ENCODE results near the gene DOK7. TPM values are rescaled to one million over a fixed set of nuclear protein-coding genes. Genes with fewer than 3 reads are reported as not detected.
"Not testable (repeated sequence)": the region's sequence is repeated elsewhere in the genome, so short reads cannot be mapped to it uniquely, and the experiment has no call there.

Gene DOK7
- total RNA-seq, 1 experiment from 2014 or later = 5.3 TPM

- Mint-ChIP-seq H3K4me3 (ENCODE audit: unreplicated experiment) (no peak overlapping the region), H3K27ac (ENCODE audit: low read depth, unreplicated experiment) (no peak overlapping the region), H3K9me3 (ENCODE audit: unreplicated experiment) (no peaks in the 10 kb centered on the region), H3K36me3 (ENCODE audit: insufficient read depth, unreplicated experiment) (no peaks in the 10 kb centered on the region), H3K27me3 (ENCODE audit: insufficient read depth, unreplicated experiment) (no peaks in the 10 kb centered on the region), H3K4me1 (ENCODE audit: insufficient read depth, unreplicated experiment) (peaks cover 10% of the 10 kb centered on the region)
- CTCF ChIA-PET = interaction anchor here (0.6 kb wide), 1 partner anchor 414 kb away, joined by 3 read pairs; no protein-coding TSS in a partner anchor
- BruUV-seq (replicated peaks) = no TSS peak
- DNase-seq (ENCODE audit: unreplicated experiment) = no peak
- intact Hi-C loops (cut with micrococcal nuclease) = no loop called here
- POLR2A ChIA-PET = interaction anchor here (0.6 kb wide), 1 partner anchor 472 kb away, joined by 3 read pairs; no protein-coding TSS in a partner anchor
- no peak for TF ChIP-seq CTCF (IDR thresholded peaks at IDR 0.05; ENCODE audit: unreplicated experiment)
Measured at GRCh38 chr4:3449574-3450534, 13.3 kb upstream of the DOK7 start.

- H3K36me3 Mint-ChIP-seq (ENCODE audit: insufficient read depth, unreplicated experiment) = no peaks in the 10 kb centered on the region
- ChIA-PET CTCF (interaction anchor here (0.7 kb wide), 1 partner anchor 904 kb away, joined by 3 read pairs; no protein-coding TSS in a partner anchor), POLR2A (no interaction called here)
- H3K27ac Mint-ChIP-seq (ENCODE audit: low read depth, unreplicated experiment) = no peak overlapping the region
- H3K4me3 Mint-ChIP-seq (ENCODE audit: unreplicated experiment) = no peak overlapping the region
- H3K4me1 Mint-ChIP-seq (ENCODE audit: insufficient read depth, unreplicated experiment) = peaks cover 10% of the 10 kb centered on the region
- H3K9me3 Mint-ChIP-seq (ENCODE audit: unreplicated experiment) = no peaks in the 10 kb centered on the region
- TF ChIP-seq CTCF (IDR thresholded peaks at IDR 0.05; ENCODE audit: unreplicated experiment) = no peak
- BruUV-seq (replicated peaks) = no TSS peak
- no peak for DNase-seq (ENCODE audit: unreplicated experiment)
- intact Hi-C loops (cut with micrococcal nuclease) = no loop called here
- H3K27me3 Mint-ChIP-seq (ENCODE audit: insufficient read depth, unreplicated experiment) = no peaks in the 10 kb centered on the region
Measured at GRCh38 chr4:3450643-3451042, 12.5 kb upstream of the DOK7 start.

DNA sequence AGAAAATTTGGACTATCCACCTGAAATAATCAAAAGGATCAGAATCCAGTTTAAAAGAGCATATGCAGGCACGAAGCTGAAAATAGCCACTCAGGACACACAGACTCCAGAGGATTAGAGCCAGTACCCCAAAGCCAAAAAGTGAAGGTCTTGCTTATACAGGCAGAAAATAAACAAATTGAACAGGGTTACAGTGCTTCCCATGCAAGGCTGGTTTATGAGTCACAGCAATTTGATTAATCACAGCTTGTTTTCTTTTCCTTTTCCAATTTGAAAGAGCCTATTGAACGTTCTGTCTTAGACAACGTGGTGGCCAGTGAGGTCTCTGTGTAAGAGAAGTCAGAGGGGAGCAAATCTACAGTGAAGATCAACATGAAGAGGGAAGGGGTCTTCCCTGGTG lies 11.2 kb upstream of the DOK7 start:
- Mint-ChIP-seq H3K4me3 (ENCODE audit: unreplicated experiment) (no peak overlapping the region), H3K27ac (ENCODE audit: low read depth, unreplicated experiment) (no peak overlapping the region), H3K4me1 (ENCODE audit: insufficient read depth, unreplicated experiment) (peaks cover 10% of the 10 kb centered on the region), H3K27me3 (ENCODE audit: insufficient read depth, unreplicated experiment) (no peaks in the 10 kb centered on the region), H3K36me3 (ENCODE audit: insufficient read depth, unreplicated experiment) (no peaks in the 10 kb centered on the region), H3K9me3 (ENCODE audit: unreplicated experiment) (no peaks in the 10 kb centered on the region)
- POLR2A ChIA-PET = interaction anchor here (1.1 to 2.2 kb wide), 3 partner anchors 9 to 29 kb away, joined by 4 to 7 read pairs (median 7); no protein-coding TSS in a partner anchor
- peak; percentile 22 for DNase-seq (ENCODE audit: unreplicated experiment)
- BruUV-seq (replicated peaks) = no TSS peak
- no peak for TF ChIP-seq CTCF (IDR thresholded peaks at IDR 0.05; ENCODE audit: unreplicated experiment)
- intact Hi-C loops (cut with micrococcal nuclease) = no loop called here
- CTCF ChIA-PET = interaction anchor here (0.7 to 2.0 kb wide), 4 partner anchors 8 to 106 kb away, joined by 3 to 8 read pairs (median 4); no protein-coding TSS in a partner anchor

DNA sequence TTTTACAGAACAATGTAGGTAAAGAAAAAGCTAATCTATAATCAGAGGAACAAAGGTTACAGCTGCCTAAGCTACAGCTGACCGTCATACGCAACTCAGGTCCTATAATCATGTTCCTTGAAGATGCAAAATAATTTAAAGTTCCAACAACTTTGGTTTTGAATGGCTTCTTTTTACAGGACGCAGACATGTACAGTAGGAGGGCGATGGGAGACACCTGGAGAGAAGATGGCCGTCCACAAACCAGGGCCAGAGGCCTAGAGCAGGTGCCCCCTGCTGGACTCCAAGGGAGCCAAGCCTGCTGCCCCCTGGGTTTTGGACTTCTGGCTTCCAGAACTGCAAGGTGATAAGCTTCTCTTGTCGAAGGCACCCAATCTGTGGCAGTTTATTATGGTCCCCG lies 10.7 kb upstream of the DOK7 start:
- POLR2A ChIA-PET = interaction anchor here (1.1 to 2.2 kb wide), 3 partner anchors 9 to 28 kb away, joined by 4 to 7 read pairs (median 7); no protein-coding TSS in a partner anchor
- H3K36me3 Mint-ChIP-seq (ENCODE audit: insufficient read depth, unreplicated experiment) = no peaks in the 10 kb centered on the region
- intact Hi-C loops (cut with micrococcal nuclease) = no loop called here
- H3K27me3 Mint-ChIP-seq (ENCODE audit: insufficient read depth, unreplicated experiment) = no peaks in the 10 kb centered on the region
- no peak overlapping the region for H3K27ac Mint-ChIP-seq (ENCODE audit: low read depth, unreplicated experiment)
- no TSS peak for BruUV-seq (replicated peaks)
- no peak overlapping the region for H3K4me3 Mint-ChIP-seq (ENCODE audit: unreplicated experiment)
- H3K4me1 Mint-ChIP-seq (ENCODE audit: insufficient read depth, unreplicated experiment) = peaks cover 10% of the 10 kb centered on the region
- no peak for TF ChIP-seq CTCF (IDR thresholded peaks at IDR 0.05; ENCODE audit: unreplicated experiment)
- peak; percentile 37 for DNase-seq (ENCODE audit: unreplicated experiment)
- no peaks in the 10 kb centered on the region for H3K9me3 Mint-ChIP-seq (ENCODE audit: unreplicated experiment)
- CTCF ChIA-PET = interaction anchor here (0.7 to 2.0 kb wide), 5 partner anchors 9 to 112 kb away, joined by 3 to 8 read pairs (median 3); no protein-coding TSS in a partner anchor

GRCh38 chr4:3455596-3455995 lies 7.5 kb upstream of the DOK7 start:
- H3K27me3 Mint-ChIP-seq (ENCODE audit: insufficient read depth, unreplicated experiment) = peaks cover 11% of the 10 kb centered on the region
- DNase-seq (ENCODE audit: unreplicated experiment); H3K4me3 Mint-ChIP-seq (ENCODE audit: unreplicated experiment); H3K9me3 Mint-ChIP-seq (ENCODE audit: unreplicated experiment); CTCF ChIA-PET; H3K4me1 Mint-ChIP-seq (ENCODE audit: insufficient read depth, unreplicated experiment); H3K36me3 Mint-ChIP-seq (ENCODE audit: insufficient read depth, unreplicated experiment); BruUV-seq (replicated peaks); POLR2A ChIA-PET; H3K27ac Mint-ChIP-seq (ENCODE audit: low read depth, unreplicated experiment); intact Hi-C loops (cut with micrococcal nuclease): not testable (repeated sequence)

Data from MCF 10A (cell line).